Stimulated activated CD4-positive, alpha-beta T cell treated with anti-CD3 and anti-CD28 coated beads, Interleukin-2, amount 100 ng/mL, for 4 hours (primary cell): ENCODE results near the gene MICAL3.
A peak's percentile ranks its signal among the peaks of the same experiment; 100 is the strongest.
"Not testable (repeated sequence)": the region's sequence is repeated elsewhere in the genome, so short reads cannot be mapped to it uniquely, and the experiment has no call there.

Experiments
- DNase-seq: peaks from one replicate; pipeline ENCODE4 v3.0.0-alpha.2; 2020; ENCODE audit warnings: low read depth

MICAL3 gene

GRCh38 chr22:17779286-17780115 is 244.9 kb downstream of the MICAL3 start:
- no peak for DNase-seq

DNA sequence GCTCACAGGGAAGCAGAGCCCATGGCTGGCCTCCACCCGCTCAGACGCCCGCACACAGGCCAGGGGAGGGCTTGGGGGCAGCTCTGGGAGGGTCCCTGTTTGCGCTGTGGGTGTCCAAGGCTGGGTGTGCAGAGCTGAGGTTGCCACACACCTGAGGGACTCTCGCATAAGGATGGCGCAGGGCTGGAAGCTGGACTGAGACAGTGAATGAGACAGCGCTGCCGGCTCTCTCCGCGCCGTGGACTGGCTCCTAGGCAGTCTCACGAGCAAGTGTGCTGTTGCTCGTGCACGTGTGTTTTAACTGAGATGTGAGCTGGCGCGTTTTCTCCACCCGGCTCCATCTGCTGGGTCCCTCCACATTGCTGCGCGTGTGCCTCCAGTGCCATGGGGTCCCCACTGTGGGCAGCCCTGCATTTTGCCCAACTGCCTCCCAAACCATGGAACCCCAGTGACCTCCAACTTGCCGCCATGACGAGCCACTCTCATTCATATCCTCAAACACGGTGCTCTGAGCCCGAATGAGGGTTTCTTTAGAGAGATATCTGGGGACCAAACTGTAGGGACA is 245.9 kb downstream of the MICAL3 start:
- DNase-seq: no peak

- no peak for DNase-seq
These were observed 246.7 kb downstream of the MICAL3 start for GRCh38 chr22:17777717-17778044.

GRCh38 chr22:17777005-17777716 is 247.2 kb downstream of the MICAL3 start:
- DNase-seq: no peak

DNA sequence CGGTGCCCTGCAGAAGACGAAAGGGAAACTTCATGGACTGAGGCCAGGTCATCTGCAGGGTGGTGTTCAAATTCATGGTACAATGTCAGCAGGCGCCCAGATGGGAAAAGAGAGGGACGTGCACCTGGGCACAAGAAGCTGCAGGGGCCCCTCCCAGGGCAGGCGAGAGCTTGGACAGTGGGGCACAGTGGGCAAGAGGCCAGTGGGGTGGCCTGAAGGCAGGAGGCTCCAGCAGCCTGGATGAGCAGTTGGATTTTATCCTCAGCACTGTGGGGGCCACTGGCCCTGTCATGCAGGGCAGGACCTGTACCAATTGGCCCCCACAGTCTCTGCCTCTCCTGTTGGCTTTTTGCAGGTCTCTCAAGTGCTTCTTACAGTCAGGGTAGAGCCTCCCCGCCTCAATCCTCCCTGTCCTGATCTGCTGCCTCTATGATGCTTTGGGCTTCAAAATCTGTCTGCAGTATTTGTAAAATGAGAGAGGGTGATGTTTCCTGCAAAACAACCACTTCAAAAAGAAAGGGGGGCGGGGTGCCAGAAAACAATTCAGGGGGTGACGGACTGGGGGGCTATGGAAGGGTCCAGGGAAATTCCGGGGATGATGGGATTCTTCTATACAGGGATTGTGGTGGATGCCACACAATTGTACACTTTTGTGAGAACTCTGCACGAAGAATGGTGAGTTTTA is 248.4 kb downstream of the MICAL3 start:
- no peak for DNase-seq

GRCh38 chr22:17774926-17775685 is 249.3 kb downstream of the MICAL3 start:
- DNase-seq: no peak

GRCh38 chr22:17774206-17774925 is 250.0 kb downstream of the MICAL3 start, which contains the start of gene BID:
Gene BID (minus strand): TSS chr22:17774469. CDS start chr22:17750116, 24,353 bp downstream.
- no peak for DNase-seq

GRCh38 chr22:17773606-17774205 is 250.7 kb downstream of the MICAL3 start:
- peak; percentile 52 for DNase-seq

DNA sequence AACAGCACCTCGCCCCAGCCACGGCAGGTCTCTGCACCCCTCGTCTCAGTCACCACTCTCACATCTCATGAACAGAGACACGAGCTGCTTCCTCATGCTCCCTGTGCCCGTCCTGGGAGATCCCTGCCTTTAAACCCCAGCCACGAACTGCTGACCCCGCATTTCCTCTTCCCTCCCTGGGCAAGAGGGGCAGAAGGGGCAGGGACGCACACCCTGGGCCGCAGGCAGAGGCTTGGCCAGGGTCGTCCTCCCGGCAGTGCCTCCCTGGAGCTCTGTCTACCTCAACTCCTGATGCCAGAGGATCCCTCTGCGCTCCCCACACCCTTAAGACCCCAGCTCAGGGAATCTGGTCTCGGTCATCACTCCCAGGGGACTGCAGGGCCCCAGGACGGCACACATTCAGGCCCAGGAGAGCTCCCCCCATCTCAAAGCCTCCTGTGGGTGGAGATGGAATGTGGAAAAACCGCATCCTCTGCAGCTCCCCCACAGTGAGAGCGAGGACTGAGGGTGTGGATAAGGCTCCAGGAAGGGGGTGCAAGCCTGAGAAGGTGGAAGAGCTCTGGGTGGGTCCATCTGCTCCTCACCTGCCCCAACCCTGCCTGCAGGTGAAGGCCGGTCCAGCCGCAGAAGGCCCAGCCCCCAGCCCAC is 251.3 kb downstream of the MICAL3 start:
- DNase-seq: no peak

- no peak for DNase-seq
These were observed 252.0 kb downstream of the MICAL3 start for GRCh38 chr22:17772249-17772957.

DNA sequence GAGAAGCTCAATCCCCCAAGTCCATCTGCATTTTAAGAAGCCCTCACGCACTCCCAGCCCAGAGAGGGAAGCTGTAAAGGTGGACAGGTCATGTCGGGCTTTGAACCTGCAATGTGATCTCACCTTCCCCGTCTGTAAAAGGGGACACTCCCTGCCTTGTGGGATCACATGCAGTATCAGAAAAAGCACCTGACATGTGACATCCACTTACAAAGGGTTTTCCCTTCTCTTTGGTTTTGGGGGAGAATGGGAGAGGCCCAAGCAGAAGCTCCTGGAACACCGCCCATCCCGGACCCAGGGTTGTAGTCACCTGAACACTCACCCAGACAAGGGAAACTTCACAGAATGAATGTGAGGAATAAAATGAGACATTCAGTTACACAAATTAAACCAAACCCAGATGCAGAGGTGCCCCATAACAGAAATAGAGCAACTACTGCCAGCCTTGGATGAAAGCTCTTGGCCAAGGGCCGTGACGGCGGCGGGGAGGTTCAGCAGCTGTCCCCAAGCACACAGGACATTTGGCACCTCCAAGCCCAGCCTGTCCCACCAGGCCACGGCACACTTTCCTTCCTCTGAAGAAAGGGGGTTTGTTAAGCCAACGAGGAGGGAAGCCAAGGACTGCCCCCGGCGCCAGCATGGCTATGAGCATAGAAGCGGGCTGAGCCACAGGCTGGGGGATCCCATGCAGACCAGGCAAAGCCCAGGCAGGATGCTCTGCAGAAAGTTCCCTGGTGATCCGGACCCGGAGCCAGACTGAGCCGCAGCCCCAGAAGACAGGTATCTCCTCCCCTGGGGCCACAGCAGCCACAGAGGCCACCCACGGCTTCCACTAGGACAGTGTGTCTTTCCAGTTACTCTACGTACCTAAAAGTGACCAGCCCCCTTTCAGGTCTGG is 253.9 kb downstream of the MICAL3 start:
- DNase-seq: no peak

- DNase-seq: no peak
These were observed 254.7 kb downstream of the MICAL3 start for GRCh38 chr22:17769716-17770082.

GRCh38 chr22:17769013-17769715 is 255.2 kb downstream of the MICAL3 start:
- DNase-seq: no peak

GRCh38 chr22:17767233-17768065 is 256.9 kb downstream of the MICAL3 start:
- no peak for DNase-seq

GRCh38 chr22:17764852-17765251 is 259.5 kb downstream of the MICAL3 start:
- DNase-seq: not testable (repeated sequence)

GRCh38 chr22:17764036-17764435 is 260.3 kb downstream of the MICAL3 start:
- DNase-seq: no peak

- not testable (repeated sequence) for DNase-seq
These were observed 260.9 kb downstream of the MICAL3 start for GRCh38 chr22:17763442-17763841.
